ENCODE data around the gene SRRT.
A peak's percentile ranks its signal among the peaks of the same experiment; 100 is the strongest.
"Not testable (repeated sequence)": the region's sequence is repeated elsewhere in the genome, so short reads cannot be mapped to it uniquely, and the experiment has no call there.

Gene SRRT

GRCh38 chr7:100854146-100854895 lies 20.6 kb upstream of the SRRT start:
- DNase-seq = no peak

DNA sequence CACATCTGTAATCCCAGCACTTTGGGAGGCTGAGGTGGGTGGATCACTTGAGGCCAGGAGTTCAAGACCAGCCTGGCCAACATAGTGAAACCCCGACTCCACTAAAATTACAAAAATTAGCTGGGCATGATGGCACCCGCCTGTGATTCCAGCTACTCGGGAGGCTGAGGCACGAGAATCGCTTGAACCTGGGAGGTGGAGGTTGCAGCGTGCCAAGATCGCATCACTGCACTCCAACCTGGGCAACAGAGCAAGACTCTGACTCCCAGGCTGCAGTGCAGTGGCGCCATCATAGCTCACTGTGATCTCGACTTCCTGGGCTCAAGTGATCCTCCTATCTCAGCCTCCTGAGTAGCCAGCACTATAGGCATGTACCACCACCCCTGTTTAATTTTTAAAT lies 20.0 kb upstream of the SRRT start:
- DNase-seq = not testable (repeated sequence)

DNA sequence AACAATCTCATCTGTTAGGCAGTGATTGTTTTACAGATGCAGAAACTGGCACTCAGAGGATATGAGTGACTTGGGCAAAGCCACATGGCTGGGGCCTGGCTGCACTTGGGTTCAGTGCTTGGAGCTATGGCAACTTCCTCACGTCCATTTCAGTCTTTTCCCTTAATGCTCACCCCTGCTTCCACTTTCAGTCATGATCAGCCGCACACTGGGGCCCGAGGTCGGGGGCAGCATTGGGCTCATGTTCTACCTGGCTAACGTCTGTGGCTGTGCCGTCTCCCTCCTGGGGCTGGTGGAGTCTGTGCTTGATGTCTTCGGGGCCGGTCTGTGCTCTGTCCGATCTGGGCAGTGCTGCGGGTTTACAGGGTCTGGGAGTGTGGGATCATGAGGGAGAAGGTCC lies 19.4 kb upstream of the SRRT start:
- no peak for DNase-seq

DNA sequence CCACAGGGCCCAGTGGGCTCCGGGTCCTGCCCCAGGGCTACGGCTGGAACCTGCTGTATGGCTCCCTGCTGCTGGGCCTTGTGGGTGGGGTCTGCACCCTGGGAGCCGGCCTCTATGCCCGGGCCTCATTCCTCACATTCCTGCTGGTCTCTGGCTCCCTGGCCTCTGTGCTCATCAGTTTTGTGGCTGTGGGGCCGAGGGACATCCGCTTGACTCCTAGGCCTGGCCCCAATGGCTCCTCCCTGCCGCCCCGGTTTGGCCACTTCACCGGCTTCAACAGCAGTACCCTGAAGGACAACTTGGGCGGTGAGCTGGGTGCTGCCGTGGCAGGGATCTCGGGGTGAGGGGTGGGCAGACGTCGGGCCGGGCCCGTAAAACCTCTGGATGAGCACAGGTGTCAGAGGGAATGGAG lies 18.0 kb upstream of the SRRT start:
- DNase-seq = no peak

DNA sequence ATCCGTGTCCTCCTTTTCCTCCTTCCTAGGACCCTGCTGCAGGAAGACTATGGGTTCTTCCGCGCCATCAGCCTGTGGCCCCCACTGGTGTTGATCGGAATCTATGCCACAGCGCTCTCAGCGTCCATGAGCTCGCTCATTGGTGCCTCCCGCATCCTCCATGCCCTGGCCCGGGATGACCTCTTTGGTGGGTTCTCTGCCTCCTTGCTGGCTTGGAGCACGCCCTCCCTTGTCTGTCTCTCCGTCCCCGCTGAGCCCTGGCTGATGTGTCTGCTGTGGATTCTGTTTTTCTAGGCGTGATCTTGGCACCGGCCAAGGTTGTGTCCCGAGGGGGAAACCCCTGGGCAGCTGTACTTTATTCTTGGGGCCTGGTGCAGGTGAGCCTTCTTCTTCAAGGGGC lies 15.0 kb upstream of the SRRT start:
- no peak for DNase-seq

GRCh38 chr7:100860702-100861615 lies 13.9 kb upstream of the SRRT start:
- no peak for DNase-seq

- no peak for DNase-seq
Measured at GRCh38 chr7:100861616-100861985, 13.3 kb upstream of the SRRT start.

- peak in 9 of 51 donors; percentile 5 to 26 (median 14) for DNase-seq
Measured at GRCh38 chr7:100863406-100863950, 11.4 kb upstream of the SRRT start.

DNA sequence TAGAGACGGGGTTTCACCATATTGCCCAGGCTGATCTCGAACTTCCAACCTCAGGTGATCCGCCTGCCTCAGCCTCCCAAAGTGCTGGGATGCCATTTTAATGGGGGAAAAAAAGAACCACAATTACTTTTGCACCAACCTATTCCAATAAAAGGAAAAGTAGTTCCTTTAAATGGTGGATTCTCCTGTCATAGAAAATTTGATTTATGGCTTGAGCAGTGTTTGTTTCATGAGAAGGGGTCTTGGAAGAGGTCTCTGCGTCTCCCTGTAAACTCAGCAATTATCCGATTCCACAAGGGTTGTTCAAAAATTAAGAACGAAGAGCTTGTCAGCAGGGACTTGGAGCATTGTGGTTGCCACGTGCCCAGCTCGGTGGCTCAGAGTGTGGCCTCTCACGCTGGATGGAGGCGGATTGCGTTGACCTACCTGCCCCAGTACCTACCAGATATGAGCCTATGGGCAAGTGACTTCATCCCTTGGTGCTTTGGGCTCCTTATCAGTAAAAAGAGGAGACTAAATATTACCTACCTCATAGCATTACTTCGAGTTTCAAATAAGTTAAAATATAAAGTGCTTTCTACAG lies 10.5 kb upstream of the SRRT start:
- peak in 1 of 51 donors; percentile 3 for DNase-seq

GRCh38 chr7:100865372-100865911 lies 9.5 kb upstream of the SRRT start:
- DNase-seq = peak in 1 of 51 donors; percentile 31

GRCh38 chr7:100865938-100866728 lies 8.8 kb upstream of the SRRT start:
- DNase-seq = peak; percentile 40 to 94 (median 74)

GRCh38 chr7:100866729-100867039 lies 8.2 kb upstream of the SRRT start:
- DNase-seq = no peak

DNA sequence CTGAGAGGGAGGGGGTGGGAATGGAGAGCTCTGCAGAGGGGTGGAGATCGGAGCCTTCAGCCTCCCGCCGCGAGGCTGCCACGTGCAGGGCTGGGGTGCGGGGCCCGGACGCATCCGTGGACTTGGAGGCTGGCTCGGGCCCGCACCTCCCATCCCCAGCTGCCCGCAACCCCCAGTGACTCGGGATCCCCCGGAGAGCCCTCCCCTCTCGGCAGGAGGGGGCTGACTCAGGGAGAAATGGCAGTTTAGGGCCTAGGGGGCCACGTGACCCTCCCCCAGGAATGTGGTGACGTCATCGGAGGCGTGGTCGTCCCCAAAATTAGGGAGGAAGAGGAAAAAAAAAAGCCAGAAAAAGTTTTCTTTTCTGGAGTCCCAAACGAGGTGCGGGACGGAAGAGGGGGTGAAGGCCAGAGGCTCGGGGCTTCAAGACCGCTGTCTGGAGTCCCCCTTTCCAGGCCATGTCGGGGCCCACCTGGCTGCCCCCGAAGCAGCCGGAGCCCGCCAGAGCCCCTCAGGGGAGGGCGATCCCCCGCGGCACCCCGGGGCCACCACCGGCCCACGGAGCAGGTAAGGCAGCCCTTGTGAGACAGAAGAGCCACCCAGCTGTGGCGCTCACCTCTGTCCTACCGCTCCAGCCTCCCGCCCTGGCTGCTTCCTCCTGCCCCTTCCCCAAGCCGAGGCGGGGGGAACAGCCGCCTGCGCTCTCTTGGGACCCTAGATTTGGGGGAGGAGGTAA lies 7.7 kb upstream of the SRRT start, which contains the start of gene TRIP6:
TRIP6 (plus strand) TSS at position 348 of the 736 bp plus-strand sequence; CDS start at position 459, 111 bp downstream.
- DNase-seq = peak in 50 of 51 donors; percentile 12 to 92 (median 71)

- peak in 2 of 51 donors; percentile 5 to 9 for DNase-seq
Measured at GRCh38 chr7:100867776-100868485, 7.0 kb upstream of the SRRT start.

- no peak for DNase-seq
Measured at GRCh38 chr7:100873599-100874299, 1.2 kb upstream of the SRRT start.

- DNase-seq = peak in 1 of 51 donors; percentile 16
Measured at GRCh38 chr7:100874300-100874576, 665 bp upstream of the SRRT start.

DNA sequence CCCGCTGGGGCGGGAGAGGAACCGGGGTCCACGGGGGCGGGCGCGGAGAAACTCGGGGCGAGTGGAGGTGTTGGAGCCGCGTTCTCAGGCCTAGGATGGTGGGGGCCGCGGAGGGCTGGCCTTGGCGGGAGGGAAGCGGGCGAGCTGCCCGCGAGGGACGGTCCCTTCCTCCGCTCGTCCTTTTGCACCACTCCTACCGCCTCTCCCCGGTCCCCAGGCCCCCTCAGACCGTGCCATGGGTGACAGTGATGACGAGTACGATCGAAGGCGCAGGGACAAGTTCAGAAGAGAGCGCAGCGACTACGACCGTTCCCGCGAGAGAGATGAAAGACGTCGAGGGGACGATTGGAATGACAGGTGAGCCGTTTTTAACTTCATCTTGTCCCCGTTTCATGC lies 451 bp downstream of the SRRT start:
- peak in 3 of 51 donors; percentile 52 to 63 (median 57) for DNase-seq

- DNase-seq = no peak
Measured at GRCh38 chr7:100878013-100878412, 3.1 kb downstream of the SRRT start.

GRCh38 chr7:100878685-100879084 lies 3.8 kb downstream of the SRRT start:
- no peak for DNase-seq

Measured in hypothalamus (tissue), 51 donors.